Panc1 (cell line): Measurements from ENCODE around the gene C1orf226. TPM values are rescaled to one million over a fixed set of nuclear protein-coding genes. Genes with fewer than 3 reads are reported as not detected.

Source experiments
- ATAC-seq: fragments of 200-7000 bp; cut with Tn5 transposase; 2 replicates; pipeline ENCODE4 v1.9.1; 2020; ENCODE audit warnings: mild to moderate bottlenecking, moderate library complexity
- BruUV-seq: library from RNA; stranded (reverse); fragments of 400-500 nt; replicated peaks from 2 replicates; lab custom pipeline; 2021; lab: Mats Ljungman, UMichigan
- CTCF ChIA-PET: fragments of 300-600 bp; sonication (Branson Sonifier 250); formaldehyde crosslinking; loops from one replicate; lab custom pipeline; 2022; ENCODE audit warnings: antibody characterized with exemption; lab: Charles Lee
- POLR2A ChIA-PET: fragments of 300-600 bp; sonication (Branson Sonifier 250); formaldehyde crosslinking; loops from one replicate; lab custom pipeline; 2022; ENCODE audit warnings: antibody characterized with exemption; lab: Charles Lee
- DNase-seq: peaks from one replicate; pipeline ENCODE4 v3.0.0-alpha.2; 2010; ENCODE audit warnings: low read depth, low spot score
- H3K27ac ChIP-seq: 2 replicates; pipeline ENCODE4 v1.5.1; 2011; ENCODE audit warnings: mild to moderate bottlenecking, low read length, inconsistent platforms
- H3K27me3 ChIP-seq: fragments of 200-500 bp; sonication (Bioruptor generic); 2 replicates; pipeline ENCODE4 v1.6.0; 2014; ENCODE audit warnings: low read length, inconsistent platforms; ENCODE audit not compliant: control insufficient read depth, insufficient read depth
- H3K36me3 ChIP-seq: fragments of 200-500 bp; sonication (Bioruptor generic); 2 replicates; pipeline ENCODE4 v1.5.1; 2014; ENCODE audit warnings: inconsistent platforms, mild to moderate bottlenecking, low read length, moderate library complexity; ENCODE audit not compliant: control insufficient read depth, insufficient read depth
- H3K4me1 ChIP-seq: 2 replicates; pipeline ENCODE4 v1.5.1; 2011; ENCODE audit warnings: inconsistent platforms, mild to moderate bottlenecking, low read length, moderate library complexity; ENCODE audit not compliant: control insufficient read depth, insufficient read depth
- H3K4me3 ChIP-seq, 2 experiments: 2 replicates each; pipeline ENCODE4 v1.5.1; 2011 to 2012; ENCODE audit warnings: low read depth in 2 of 2, low read length in 2 of 2, mild to moderate bottlenecking in 2 of 2, inconsistent platforms in 1 of 2, moderate library complexity in 1 of 2
- H3K9me3 ChIP-seq: fragments of 200-500 bp; sonication (Bioruptor generic); 2 replicates; pipeline ENCODE4 v1.5.1; 2014; ENCODE audit warnings: low read depth, mild to moderate bottlenecking, inconsistent platforms, low read length, moderate library complexity; ENCODE audit not compliant: control insufficient read depth, insufficient read depth
- POLR2AphosphoS5 ChIP-seq: IDR thresholded peaks from 2 replicates; pipeline ENCODE4 v1.6.1; 2012; ENCODE audit warnings: mild to moderate bottlenecking, low read depth, low read length, moderate library complexity
- SIN3A ChIP-seq: IDR thresholded peaks from 2 replicates; pipeline ENCODE4 v1.6.1; 2012; ENCODE audit warnings: low read depth, mild to moderate bottlenecking, low read length, moderate library complexity, borderline replicate concordance; ENCODE audit not compliant: insufficient read depth
- TCF7L2 ChIP-seq: IDR thresholded peaks from 2 replicates; pipeline ENCODE4 v1.6.1; 2011; ENCODE audit warnings: mild to moderate bottlenecking, low read depth, low read length, inconsistent platforms
- in situ Hi-C: cut with HindIII; loops from 2 replicates; pipeline ENCODE4 v1.10.0; 2016; ENCODE audit warnings: low sequenced_read_pairs, low pct_unique_long_range_greater_than_20kb
- intact Hi-C: fragments of 100-400 bp; cut with micrococcal nuclease; formaldehyde crosslinking; loops from one replicate; pipeline ENCODE4 v1.10.0; 2022; ENCODE audit not compliant: unreplicated experiment
- total RNA-seq: library from RNA; stranded (reverse); gene quantifications from one replicate; pipeline ENCODE4 v1.2.1, GENCODE V29; 2021; ENCODE audit not compliant: unreplicated experiment
- TF ChIP-seq, protein P1 (sequence below): fragments of 450-650 bp; IDR thresholded peaks from 2 replicates; pipeline ENCODE4 v1.5.1; 2017; ENCODE audit warnings: mild to moderate bottlenecking
- TF ChIP-seq, protein P2 (sequence below), 2 experiments: IDR thresholded peaks; 2 replicates each; pipeline ENCODE4 v1.6.1; 2011 to 2012; ENCODE audit warnings: low read depth in 2 of 2, control low read depth in 1 of 2, low read length in 1 of 2, mild to moderate bottlenecking in 1 of 2, moderate library complexity in 1 of 2; ENCODE audit not compliant: insufficient read depth in 1 of 2

Gene C1orf226
- total RNA-seq, 1 experiment from 2014 or later, result 38.4 TPM

DNA sequence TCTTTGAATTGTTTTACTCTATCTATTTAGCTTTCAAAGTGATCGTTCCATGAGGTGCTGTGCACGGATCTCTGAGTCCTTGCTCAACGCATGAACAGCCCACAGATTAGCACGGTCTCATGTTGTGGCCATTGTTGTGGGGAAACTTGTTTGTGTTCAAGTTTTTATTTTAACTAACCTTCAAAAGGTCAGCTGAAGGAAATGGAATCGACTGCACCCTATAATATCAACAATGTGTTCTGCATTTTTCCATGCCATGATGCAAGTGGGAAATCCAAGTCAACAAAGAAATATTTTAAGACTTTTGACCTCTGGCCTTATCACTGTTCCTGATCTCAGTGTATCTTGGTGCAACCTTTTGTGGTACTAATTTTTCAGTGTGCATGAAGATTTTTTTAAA is 24.3 kb downstream of the C1orf226 start:
- H3K4me3 ChIP-seq, result no peak overlapping the region
- no peak for ATAC-seq
- H3K36me3 ChIP-seq, result no peaks in the 10 kb centered on the region
- no peak overlapping the region for H3K27ac ChIP-seq
- intact Hi-C loops, result no loop called here
- no peaks in the 10 kb centered on the region for H3K4me1 ChIP-seq
- ChIA-PET POLR2A (no interaction called here), CTCF (interaction anchor here (0.6 kb wide), 1 partner anchor 38 kb away, joined by 5 read pairs; no protein-coding TSS in a partner anchor)
- TF ChIP-seq, protein P1, sequence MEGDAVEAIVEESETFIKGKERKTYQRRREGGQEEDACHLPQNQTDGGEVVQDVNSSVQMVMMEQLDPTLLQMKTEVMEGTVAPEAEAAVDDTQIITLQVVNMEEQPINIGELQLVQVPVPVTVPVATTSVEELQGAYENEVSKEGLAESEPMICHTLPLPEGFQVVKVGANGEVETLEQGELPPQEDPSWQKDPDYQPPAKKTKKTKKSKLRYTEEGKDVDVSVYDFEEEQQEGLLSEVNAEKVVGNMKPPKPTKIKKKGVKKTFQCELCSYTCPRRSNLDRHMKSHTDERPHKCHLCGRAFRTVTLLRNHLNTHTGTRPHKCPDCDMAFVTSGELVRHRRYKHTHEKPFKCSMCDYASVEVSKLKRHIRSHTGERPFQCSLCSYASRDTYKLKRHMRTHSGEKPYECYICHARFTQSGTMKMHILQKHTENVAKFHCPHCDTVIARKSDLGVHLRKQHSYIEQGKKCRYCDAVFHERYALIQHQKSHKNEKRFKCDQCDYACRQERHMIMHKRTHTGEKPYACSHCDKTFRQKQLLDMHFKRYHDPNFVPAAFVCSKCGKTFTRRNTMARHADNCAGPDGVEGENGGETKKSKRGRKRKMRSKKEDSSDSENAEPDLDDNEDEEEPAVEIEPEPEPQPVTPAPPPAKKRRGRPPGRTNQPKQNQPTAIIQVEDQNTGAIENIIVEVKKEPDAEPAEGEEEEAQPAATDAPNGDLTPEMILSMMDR, result no peak
- no peak for DNase-seq
- in situ Hi-C loops, result no loop called here
- H3K9me3 ChIP-seq, result no peaks in the 10 kb centered on the region
- no peaks in the 10 kb centered on the region for H3K27me3 ChIP-seq
- no TSS peak for BruUV-seq

DNA sequence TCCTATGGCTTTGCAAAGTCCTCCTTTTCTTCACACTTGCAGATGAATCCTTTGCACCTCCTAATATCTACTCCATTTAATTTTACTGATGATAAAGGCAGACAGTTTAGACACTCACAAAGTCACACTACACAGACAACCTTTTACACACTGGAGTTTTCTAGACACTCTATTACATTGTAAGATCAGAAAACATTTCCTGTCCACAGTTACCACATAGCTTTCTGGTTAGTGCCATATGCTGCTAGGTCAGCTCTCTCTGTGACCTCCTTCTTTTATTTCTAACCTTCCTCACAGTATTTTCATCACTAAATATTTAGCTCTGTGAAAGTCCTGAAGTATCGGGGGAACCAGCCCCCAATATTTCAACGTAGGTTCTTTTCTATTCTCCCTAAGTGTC is 25.3 kb downstream of the C1orf226 start:
- ChIA-PET CTCF (no interaction called here), POLR2A (no interaction called here)
- DNase-seq (no peak), ATAC-seq (no peak)
- H3K27me3 ChIP-seq, result no peaks in the 10 kb centered on the region
- TF ChIP-seq TCF7L2 (no peak), POLR2AphosphoS5 (no peak), SIN3A (no peak)
- TF ChIP-seq, protein P1, result no peak
- TF ChIP-seq, protein P2, sequence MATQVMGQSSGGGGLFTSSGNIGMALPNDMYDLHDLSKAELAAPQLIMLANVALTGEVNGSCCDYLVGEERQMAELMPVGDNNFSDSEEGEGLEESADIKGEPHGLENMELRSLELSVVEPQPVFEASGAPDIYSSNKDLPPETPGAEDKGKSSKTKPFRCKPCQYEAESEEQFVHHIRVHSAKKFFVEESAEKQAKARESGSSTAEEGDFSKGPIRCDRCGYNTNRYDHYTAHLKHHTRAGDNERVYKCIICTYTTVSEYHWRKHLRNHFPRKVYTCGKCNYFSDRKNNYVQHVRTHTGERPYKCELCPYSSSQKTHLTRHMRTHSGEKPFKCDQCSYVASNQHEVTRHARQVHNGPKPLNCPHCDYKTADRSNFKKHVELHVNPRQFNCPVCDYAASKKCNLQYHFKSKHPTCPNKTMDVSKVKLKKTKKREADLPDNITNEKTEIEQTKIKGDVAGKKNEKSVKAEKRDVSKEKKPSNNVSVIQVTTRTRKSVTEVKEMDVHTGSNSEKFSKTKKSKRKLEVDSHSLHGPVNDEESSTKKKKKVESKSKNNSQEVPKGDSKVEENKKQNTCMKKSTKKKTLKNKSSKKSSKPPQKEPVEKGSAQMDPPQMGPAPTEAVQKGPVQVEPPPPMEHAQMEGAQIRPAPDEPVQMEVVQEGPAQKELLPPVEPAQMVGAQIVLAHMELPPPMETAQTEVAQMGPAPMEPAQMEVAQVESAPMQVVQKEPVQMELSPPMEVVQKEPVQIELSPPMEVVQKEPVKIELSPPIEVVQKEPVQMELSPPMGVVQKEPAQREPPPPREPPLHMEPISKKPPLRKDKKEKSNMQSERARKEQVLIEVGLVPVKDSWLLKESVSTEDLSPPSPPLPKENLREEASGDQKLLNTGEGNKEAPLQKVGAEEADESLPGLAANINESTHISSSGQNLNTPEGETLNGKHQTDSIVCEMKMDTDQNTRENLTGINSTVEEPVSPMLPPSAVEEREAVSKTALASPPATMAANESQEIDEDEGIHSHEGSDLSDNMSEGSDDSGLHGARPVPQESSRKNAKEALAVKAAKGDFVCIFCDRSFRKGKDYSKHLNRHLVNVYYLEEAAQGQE (IDR thresholded peaks at IDR 0.05; ENCODE audit: insufficient read depth in 1 of 2, low read depth in 2 of 2, low read length in 1 of 2), result no peak
- no peaks in the 10 kb centered on the region for H3K4me1 ChIP-seq
- no peaks in the 10 kb centered on the region for H3K9me3 ChIP-seq
- no TSS peak for BruUV-seq
- intact Hi-C loops, result no loop called here
- H3K27ac ChIP-seq, result no peak overlapping the region
- H3K36me3 ChIP-seq, result no peaks in the 10 kb centered on the region
- in situ Hi-C loops, result no loop called here
- H3K4me3 ChIP-seq, result no peak overlapping the region
